ENCODE measurements around the gene BCL7A.
A peak's percentile ranks its signal among the peaks of the same experiment; 100 is the strongest.

BCL7A gene

DNA sequence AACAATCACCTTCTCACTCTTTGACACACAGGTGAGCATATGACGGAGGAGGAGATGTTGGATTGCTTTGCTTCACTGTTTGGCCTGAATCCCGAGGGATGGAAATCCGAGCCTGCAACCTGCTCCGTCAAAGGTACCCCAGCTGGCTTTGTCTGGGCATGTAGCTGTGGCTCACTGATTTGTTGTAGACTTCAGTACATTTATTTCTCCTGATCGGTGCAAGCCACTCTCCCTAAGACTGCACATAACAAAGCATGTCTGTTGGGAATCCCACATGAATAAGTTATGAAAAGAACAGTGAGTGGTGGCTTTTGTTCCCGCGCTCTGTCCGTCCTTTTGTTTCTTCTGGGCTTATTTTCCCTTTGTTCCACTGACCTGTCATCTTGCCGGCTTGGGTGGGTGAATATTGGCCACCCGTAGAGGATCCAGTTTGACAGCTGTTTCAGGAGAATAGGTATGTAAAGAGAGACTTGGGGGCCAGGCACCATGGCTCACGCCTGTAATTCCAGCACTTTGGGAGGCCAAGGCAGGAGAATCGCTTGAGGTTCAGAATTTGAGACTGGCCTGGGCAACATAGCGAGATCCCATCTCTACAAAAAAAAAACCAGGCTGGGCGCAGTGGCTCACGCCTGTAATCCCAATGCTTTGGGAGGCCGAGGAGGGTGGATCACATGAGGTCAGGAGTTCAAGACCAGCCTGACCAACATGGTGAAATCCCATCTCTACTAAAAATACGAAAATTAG lies 20.0 kb upstream of the BCL7A start:
- DNase-seq, result no peak

DNA sequence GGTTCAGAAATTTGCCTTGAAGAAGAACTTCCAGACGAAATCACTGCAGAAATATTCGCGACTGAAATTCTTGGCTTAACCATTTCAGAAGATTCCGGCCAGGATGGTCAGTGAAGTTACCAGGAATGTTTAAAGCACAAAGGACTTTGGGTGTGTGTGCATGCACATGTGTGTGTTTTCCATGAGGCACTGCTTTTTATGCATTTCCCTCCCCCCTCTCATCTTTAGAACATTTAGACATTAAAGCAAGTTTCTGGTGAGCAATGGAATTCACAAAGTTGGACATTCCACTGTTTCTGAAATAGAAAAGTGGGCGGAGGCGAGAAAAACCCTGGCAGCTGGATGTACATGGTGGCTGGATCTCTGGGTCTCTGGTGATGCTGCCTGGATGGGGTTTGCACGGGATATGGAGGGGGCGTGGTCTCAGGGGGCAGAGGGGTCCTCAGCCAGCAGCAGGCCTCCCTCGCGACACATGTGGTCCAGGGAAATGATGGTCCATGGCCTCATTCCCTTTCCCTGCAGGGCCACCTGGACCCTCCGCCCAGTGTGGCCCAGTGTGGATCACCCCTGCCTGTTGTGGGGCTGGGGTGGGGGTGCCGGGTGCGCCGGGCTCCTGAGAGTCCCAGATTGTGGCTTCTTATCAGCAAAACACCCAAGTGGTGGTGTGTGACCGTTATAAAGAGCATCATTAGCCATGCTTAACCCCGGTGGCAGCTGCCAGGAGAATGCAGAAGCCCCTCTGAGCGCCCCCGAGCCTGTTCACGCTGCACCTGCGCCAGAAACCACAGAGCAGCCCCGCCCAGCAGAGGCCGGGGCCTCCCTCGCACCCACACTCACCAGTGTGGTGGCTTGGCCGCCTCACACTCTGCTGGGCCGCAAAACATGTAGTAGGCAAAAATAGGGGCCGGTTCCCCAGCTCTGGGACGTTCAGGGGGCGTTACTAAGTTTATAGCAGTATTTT lies 17.8 kb upstream of the BCL7A start:
- no peak for DNase-seq

DNA sequence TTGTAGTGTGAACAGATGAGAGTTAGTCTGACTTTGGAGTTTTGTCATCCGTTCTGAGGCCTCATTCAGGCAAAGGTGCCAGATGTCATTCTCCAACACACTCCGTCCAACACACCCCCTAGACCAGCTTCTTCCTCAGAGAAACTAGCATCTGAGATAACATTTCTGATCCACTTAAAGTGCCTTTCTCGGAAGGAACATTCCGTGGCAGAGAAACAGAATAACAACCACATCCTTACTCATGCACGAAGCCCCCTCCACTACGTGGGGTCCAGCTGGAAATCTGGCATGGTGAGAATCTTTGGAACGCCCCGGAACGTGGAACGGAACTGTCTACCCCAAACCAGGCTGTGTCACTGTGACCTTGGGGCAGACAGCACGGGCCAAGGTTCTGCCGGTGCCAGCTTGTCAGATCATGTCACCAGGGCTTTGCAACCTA lies 17.0 kb upstream of the BCL7A start:
- DNase-seq, result no peak

DNA sequence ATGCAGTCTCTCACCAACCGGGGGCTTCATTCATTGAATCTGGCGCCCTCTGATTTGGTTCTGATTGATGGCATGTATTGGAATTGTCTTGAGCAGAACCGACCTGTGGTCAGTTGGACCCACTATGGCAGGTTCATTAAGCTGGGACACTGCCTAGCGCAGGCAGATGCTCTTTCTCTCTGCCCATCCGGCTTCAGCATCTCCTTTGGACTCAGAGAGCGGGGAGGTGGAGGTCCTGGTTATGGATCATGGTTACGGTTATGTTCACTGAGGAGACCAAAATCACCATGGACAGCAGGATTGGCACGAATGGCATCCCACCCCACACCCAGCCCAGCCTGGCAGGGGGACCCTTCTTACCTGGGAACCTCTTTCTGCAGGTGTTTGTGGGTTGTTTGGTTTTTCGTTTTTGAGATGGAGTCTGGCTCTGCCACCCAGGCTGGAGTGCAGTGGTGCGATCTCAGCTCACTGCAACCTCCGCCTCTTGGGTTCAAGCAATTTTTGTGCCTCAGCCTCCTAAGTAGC lies 16.4 kb upstream of the BCL7A start:
- DNase-seq, result no peak

DNA sequence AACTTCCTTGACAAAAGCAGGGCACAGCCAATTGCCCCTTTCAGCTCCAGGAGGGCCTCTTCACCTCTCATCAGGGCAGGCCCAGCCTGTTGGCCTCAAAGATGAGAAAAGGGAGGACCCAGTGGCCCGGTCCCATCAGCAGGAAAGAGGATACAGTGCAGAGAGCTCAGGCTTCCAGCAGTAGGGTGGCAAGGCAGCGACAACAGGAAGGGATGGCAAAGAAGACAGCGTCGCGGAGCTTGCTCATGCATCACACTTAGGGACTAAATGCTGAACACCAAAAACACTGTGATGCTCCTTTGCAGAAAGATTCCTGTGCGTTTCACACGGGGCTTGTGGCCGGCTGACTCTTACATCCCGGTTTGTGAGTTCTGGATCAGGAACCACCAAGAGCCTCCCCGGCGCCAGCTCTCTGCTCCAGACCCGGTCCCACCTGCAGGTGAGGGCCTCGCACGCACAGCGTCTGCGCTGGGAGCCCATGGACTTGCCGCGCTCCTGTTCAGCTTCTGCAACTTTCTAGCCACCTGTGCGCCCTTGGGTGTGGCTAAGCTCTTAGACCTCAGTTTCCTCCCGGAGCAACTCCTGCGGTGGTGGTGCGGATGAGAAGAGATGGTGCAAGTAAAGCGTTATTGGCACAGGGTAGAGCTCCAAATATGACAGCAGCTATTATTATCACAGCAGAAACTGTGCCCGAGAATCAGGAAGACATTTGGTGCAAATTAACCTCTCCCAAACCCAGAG lies 15.3 kb upstream of the BCL7A start:
- peak; percentile 8 for DNase-seq

DNA sequence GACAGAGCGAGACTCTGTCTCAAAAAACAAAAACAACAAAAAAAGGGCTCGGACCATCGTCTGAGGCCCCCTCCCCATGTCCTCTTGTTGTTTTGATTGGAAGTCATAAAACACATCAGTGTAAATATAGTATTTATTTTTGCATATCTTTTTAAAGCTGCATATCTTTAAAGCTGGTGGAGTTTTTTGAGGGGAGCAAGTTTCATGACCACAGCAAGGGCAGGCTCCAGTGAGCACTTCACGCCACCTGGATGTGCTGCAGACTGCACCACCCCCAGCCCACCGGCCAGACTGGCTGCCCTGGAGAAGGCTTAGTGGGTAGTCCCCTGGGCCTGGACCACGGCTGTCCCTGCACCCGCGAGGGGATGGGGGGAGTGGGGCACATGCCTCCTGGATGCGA lies 11.9 kb upstream of the BCL7A start:
- no peak for DNase-seq

DNA sequence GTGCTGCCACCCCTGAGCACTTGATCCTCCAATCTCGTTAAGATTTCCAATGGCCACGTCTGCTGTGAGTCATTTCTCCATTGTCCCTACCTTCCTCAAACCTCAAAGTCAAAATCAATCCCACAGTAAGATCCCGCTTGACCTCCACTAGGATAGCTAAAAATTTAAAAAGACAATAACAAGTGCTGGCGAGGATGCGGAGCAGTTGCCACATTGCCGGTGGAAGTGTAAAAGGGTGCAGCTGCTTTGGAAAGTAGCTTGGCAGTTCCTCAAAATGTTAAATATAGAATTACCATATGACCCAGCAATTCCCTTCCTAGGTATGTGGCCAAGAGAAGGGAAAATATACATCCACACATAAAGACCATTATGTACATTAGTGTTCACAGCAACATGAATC lies 9.5 kb upstream of the BCL7A start:
- DNase-seq, result no peak

DNA sequence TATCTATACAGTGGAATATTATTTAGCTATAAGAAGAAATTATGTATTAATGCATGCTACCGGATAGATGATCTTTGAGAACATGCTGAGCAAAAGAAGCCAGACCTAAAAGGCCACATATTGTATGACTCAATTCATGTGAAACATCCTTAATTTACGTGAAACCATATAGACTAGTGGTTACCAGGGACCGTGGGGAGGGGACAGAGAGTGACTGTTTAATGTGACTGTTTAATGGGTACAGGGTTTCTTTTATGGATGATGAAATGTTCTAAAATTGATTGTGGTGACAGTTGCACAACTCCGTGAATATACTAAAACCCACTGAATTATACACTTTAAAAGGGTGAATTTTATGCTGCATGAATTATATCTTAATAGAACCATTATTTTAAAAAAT lies 8.5 kb upstream of the BCL7A start:
- no peak for DNase-seq

DNA sequence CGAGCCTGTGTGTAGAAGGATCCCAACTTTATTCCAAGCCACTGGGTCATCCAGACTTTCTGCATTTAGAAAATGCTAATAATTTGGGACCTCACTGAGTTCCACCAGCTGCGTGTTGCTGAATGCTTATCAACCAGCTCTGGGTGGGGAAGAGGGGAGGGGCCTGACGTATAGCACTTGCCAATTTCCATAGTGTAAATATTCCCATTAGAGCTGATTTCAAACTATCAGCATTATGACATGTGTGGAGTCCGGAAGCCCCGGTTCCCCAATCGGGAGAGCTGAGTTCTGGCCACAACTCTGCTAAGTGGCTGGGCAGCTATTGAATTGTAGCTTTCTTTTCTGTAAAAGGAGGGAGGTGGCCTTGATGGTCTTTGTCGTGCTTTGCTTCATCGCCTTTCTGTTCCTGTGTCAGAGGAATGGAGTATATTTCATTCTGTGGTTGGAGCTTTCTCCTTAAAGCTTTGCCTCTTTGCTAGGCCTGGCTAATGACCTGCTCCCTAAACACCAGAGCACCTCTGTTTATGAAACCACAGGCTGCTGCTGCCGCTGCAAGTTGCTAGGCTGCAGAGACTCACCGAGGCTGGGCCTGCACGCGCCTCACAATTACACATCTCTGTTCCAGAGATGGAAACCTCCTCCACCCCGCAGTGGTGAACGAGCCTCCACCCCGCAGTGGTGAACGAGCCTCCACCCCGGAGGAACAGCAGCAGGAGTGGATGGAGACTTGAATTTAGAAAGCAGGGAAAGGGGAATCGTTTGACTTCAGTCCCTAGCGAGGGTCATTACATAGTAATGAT lies 7.7 kb upstream of the BCL7A start:
- DNase-seq, result no peak

DNA sequence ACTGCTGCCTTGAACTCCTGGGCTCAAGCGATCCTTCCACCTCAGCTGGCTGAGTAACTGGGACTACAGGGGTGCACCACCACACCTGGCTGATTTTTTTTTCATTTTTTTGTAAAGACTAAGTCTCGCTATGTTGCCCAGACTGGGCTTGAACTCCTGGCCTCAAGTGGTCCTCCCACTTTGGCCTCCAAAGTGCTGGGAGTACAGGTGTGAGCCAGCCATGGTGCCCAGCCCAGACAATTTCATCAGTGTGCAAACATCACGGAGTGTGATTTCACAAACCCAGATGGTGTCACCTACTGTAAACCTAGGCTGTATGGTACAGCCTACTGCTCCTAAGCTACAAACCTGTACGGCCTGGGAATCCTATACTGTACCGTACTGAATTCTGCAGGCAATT lies 6.9 kb upstream of the BCL7A start:
- no peak for DNase-seq

DNA sequence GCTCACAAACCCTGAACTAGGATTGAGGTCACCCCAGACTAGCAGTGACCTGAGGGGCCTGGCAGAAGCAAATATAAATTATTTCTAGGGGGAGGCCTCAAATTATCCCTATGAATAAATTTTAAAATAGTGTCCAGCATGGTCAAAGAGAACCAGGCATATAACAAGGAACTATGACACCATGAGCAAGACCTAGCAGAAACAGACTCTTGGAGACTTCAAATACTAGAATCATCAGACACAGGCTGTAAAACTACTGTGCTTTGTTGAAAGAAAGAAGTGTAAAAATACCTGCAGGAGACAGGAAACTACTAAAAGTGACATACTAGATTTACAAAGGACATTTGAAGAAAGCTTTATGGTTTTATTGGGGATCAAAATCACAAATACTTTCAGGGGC lies 3.2 kb upstream of the BCL7A start:
- no peak for DNase-seq

DNA sequence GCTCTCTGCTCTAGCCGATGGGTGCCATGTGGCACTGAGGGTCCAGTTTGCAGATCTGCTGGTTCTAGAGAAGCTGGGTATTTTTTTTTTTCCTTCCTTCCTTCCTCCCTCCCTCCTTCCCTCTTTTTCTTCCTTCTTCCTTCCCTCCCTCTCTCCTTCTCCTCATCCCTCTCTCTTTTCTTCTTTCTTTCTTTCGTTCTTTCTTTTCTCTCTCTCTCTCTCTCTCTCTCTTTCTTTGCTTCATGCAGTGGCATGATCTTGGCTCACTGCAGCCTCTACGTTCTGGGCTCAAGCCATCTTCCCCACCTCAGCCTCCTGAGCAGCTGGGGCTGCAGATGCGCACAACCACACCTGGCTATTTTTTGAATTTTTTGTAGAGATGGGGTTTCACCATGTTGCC lies 2.7 kb upstream of the BCL7A start:
- no peak for DNase-seq

DNA sequence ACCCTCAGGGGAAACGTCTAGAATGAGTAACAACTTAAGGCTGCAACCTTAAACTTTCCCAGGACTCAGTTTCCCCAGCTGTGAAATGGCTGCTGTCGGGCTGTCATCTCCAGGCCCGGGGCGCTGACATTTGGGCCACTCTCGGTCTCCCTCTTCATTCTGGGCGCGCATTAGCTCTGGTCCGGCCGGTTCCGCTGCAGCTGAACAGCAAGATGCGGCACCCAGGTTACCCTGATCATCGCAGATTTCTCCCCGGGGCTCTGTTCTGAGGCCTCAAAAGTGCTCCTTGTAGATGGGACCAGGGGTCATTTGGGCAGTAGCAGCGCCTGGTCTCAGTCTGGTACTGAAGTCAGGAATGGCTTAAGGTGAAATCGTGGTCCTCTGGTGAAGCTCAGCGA lies 890 bp upstream of the BCL7A start:
- no peak for DNase-seq

DNA sequence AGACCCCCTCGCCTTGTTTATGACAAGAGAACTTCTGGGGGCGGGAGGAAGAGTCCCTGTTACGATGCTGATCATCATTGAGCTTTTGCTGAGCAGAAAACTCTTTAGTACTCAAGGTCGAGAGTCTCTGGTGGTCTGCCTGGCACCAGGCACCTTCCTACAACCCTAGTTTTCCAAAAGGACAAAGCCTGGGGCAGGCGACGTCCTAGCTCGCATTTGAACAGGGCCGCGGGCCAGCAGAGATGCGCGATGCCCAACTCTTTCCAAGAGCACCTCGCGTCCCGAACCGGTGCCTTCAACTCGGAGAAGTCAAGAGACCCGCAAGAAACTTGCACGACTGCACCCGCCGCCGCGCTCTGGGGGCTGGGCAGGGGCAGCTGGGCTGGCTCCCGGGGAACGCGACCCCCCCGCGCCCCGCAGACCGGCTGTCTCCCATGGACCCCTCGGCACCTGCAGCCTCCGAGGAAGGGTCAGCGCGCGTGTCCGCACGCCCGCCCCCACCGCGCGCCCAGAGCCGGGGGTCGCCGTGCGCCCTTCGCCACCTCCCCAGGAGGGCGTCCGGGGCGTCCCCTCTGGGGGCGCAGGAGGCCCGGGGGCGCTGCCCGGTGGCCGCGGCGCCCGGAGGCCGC lies 377 bp upstream of the BCL7A start:
- no peak for DNase-seq

DNA sequence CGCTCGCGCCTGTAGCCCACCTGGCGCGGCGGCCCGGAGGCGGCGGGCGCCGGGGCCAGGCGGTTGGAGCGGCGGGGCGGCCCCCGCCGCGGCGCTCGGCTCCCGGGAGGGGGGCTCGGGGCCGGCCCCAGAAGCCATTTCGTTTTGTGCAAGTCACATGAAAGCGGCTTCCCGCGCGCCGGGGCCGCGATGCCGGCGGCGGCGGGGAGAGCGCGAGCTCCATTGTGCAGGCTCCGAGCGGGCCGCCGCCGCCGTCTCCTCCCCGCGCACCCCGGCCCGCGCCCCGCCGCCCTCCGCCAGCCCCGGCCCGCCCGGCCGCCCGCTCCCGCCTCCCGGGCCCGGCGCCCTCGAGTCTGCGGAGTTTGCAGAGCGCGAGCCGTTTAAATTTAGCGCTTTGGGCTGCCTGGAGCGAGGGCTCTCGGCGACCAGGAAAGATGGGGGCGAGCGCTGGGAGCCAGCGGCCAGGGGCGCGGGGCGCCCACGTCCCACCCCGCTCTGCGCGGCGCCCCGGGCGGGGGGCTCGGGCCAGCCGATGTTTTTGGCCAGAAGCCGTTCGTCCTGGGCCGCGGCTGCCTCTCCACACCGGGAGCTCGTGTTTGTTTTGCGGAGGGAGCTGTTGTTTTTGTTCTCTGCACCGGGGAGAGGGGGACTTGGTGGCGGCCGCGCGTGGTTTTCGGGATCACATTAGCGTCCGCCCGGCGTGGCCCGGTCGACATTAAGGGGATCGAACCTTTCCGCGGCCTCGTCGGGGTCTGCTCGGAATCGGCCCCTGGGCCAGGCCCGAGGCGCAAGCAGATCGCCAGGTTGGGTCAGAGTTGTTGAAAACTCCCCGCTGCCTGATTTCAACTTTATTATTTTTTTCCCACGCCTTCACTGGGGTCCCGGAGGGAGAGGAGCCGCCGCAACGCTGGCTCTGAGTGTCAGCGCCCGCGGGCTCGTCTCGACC lies 982 bp downstream of the BCL7A start:
- peak; percentile 17 for DNase-seq

DNA sequence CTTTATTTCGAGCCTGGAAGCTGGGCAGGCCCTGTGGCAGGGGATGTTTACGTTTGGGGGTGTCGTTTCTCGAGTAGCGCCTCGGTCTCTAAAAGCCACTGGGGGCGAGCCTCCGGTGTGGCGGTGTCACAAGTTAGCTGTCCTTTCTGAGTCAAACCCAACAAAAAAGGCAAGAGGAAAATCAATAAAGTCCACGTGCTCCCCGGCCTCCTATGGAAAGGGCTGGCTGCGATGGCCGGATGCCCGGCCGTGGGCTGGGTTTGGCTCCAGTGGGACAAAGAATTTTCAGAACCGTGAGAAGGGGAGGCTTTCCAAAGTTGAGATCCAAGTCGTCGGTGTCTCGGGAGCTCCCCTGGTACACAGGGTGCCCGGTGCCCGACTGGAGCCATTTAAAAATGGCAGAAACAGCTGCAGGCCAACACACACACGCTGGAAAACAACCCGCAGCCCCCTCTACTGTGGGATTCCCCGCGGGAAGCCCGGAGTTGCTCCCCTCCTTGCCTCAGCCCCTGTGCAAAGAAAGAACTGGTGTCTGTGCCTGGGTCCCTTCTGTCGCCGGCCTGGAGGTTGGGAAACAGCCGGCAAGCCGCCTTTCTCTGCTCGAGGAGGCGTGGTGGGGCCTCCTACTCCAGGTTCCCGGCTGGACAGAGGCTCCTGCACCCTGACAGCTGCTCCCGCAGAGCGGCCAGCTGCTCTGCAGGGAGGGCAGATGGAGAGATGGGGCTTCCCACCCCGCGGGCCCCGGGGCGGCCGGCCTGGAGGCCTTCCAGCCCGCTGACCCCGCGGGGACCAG lies 1.9 kb downstream of the BCL7A start:
- DNase-seq, result no peak

DNA sequence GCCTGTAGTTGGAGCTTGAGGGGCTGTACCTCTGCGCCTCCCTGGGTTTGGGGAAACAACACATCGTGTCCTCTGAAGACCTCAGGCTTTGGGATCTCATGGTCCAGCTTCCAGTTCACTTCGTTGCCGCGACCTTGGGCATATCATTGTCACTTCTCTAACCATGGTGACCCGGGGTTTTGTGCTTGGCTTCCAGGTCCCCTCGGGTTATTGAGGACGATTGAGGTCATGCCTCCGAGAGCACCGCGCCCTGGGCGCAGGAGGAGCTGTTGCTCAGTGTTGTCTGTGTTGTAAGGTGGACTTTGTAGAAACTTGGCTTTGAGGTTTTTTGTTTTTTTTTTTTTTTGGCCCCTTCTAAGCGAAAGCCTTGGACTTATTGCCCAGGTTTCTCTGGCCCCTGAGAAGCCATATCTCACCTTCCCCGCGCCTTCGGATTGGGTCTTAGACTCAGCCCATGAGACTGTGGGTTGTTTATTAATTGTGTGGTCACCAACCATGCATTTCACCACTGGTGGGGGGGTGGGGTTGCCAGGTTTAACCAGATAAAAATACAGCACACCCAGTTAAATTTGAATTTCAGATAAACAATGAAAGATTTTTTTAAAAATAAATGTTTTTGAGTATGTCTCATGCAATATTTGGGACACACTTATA lies 2.6 kb downstream of the BCL7A start:
- DNase-seq, result no peak

DNA sequence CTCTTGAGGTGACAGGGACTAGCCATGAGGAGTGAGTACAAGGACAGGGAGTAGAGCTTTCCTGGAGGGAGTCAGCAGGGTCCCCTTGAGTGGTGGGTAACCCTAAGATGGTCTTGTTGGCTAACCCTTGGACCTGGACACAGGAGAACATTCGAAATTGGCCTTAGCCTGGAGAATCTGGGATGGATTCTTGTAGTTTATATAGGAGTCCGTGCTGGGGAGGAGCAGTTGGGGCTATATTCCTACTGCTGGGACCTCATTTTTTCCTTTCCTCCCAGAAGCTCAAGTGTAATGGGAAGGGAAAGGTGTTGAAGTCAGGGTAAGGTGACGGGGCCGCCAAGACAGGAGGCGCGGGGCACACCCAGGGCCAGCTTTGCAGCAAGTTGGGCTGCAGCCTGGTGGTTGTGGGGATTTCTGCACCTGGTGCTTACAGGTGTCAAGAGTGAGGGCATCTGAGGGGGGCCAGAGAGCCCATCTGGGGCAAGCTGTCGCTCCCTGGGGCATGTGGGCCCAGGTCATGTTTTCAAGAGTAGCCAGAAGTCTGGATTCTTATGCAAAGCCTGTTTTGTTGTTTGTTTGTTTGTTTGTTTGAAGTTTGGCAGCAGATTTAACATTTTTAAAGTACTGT lies 5.1 kb downstream of the BCL7A start:
- DNase-seq, result no peak
